ENCODE measurements around the gene SYT10.

GRCh38 chr12:33472299-33472698 lies 32.7 kb upstream of the SYT10 start:
- TF ChIP-seq CTCF (IDR thresholded peaks at IDR 0.05) (no peak), POLR2AphosphoS5 (IDR thresholded peaks at IDR 0.05) (no peak)

All from prostate gland (tissue), 2 donors.